ENCODE measurements around the gene TLK2.

The TLK2 gene

DNA sequence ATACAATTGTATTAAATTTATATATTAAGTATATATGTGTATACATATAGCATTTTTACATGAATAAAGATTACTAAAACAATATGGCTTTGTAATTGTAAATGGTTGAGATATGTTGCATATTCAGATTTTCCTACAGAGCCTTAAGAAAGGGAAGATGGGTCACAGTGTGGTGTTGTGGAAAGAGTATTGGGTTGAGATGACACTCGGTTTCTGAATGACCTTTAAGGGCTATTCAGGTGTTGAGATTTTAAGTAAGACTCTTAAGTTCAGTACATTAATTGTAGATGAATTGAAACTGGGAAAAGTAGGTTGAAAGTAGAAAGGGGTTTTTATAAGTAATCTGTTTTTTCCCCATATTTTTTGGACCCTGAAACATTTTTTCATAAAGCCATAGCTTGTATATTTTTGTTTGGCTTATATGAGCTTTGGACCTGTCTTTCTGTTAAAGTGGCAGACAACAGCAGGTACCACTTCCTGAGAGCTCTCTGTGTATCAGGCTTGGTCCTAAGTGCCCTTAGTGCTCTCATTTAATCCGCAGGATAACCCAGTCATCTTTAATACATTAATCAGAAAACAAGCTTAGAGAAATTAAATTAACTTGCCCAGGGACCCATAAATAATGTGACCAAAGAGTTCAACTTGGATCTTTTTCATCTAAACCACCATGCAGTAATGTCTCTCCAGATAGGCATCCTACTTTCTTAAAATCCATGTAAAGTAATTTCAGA lies 100.3 kb downstream of the TLK2 start:
- TF ChIP-seq TCF12 (IDR thresholded peaks at IDR 0.05; ENCODE audit: low read depth) (no peak), TEAD4 (IDR thresholded peaks at IDR 0.05) (no peak), FOXM1 (IDR thresholded peaks at IDR 0.05; ENCODE audit: borderline replicate concordance, low read depth) (no peak), YY1 (IDR thresholded peaks at IDR 0.05; ENCODE audit: low read depth) (no peak), CREB1 (IDR thresholded peaks at IDR 0.05; ENCODE audit: low read depth) (no peak), EGR1 (IDR thresholded peaks at IDR 0.05) (no peak), ZBTB7A (IDR thresholded peaks at IDR 0.05; ENCODE audit: low read depth) (no peak), NFIC (IDR thresholded peaks at IDR 0.05) (no peak), TAF1 (IDR thresholded peaks at IDR 0.05; ENCODE audit: low read depth) (no peak), EP300 (IDR thresholded peaks at IDR 0.05; ENCODE audit: borderline replicate concordance) (no peak), RAD21 (IDR thresholded peaks at IDR 0.05; ENCODE audit: low read depth) (no peak), CEBPB (IDR thresholded peaks at IDR 0.05) (no peak)
- TF ChIP-seq, protein P1, sequence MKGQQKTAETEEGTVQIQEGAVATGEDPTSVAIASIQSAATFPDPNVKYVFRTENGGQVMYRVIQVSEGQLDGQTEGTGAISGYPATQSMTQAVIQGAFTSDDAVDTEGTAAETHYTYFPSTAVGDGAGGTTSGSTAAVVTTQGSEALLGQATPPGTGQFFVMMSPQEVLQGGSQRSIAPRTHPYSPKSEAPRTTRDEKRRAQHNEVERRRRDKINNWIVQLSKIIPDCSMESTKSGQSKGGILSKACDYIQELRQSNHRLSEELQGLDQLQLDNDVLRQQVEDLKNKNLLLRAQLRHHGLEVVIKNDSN (IDR thresholded peaks at IDR 0.05), result no peak
- TF ChIP-seq, protein P2, sequence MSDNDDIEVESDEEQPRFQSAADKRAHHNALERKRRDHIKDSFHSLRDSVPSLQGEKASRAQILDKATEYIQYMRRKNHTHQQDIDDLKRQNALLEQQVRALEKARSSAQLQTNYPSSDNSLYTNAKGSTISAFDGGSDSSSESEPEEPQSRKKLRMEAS (IDR thresholded peaks at IDR 0.05), result no peak
- TF ChIP-seq, protein P3, sequence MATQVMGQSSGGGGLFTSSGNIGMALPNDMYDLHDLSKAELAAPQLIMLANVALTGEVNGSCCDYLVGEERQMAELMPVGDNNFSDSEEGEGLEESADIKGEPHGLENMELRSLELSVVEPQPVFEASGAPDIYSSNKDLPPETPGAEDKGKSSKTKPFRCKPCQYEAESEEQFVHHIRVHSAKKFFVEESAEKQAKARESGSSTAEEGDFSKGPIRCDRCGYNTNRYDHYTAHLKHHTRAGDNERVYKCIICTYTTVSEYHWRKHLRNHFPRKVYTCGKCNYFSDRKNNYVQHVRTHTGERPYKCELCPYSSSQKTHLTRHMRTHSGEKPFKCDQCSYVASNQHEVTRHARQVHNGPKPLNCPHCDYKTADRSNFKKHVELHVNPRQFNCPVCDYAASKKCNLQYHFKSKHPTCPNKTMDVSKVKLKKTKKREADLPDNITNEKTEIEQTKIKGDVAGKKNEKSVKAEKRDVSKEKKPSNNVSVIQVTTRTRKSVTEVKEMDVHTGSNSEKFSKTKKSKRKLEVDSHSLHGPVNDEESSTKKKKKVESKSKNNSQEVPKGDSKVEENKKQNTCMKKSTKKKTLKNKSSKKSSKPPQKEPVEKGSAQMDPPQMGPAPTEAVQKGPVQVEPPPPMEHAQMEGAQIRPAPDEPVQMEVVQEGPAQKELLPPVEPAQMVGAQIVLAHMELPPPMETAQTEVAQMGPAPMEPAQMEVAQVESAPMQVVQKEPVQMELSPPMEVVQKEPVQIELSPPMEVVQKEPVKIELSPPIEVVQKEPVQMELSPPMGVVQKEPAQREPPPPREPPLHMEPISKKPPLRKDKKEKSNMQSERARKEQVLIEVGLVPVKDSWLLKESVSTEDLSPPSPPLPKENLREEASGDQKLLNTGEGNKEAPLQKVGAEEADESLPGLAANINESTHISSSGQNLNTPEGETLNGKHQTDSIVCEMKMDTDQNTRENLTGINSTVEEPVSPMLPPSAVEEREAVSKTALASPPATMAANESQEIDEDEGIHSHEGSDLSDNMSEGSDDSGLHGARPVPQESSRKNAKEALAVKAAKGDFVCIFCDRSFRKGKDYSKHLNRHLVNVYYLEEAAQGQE (IDR thresholded peaks at IDR 0.05; ENCODE audit: low read depth), result no peak

DNA sequence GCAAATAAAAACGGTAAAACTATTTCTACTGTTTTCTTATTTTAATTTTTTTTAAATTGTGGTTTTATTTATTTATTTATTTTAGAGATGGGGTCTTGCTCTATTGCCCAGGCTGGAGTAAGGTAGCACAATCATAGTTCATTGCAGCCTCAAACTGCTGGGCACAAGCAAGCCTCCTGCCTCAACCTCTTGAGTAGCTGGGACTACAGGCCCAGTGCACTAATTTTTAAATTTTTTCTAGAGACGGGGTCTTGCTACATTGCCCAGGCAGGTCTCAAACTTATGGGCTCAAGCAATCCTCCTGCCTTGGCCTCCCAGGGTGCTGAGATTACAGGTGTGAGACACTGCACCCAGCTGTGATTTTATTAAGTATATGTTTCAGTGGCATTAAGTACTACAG lies 102.3 kb downstream of the TLK2 start:
- TF ChIP-seq, protein P3 (IDR thresholded peaks at IDR 0.05; ENCODE audit: low read depth), result no peak
- no peak for TF ChIP-seq TEAD4 (IDR thresholded peaks at IDR 0.05)
- TF ChIP-seq YY1 (IDR thresholded peaks at IDR 0.05; ENCODE audit: low read depth), result no peak
- TF ChIP-seq EP300 (IDR thresholded peaks at IDR 0.05; ENCODE audit: borderline replicate concordance), result no peak
- TF ChIP-seq TCF12 (IDR thresholded peaks at IDR 0.05; ENCODE audit: low read depth), result no peak
- TF ChIP-seq NFIC (IDR thresholded peaks at IDR 0.05), result no peak
- TF ChIP-seq EGR1 (IDR thresholded peaks at IDR 0.05), result no peak
- no peak for TF ChIP-seq ZBTB7A (IDR thresholded peaks at IDR 0.05; ENCODE audit: low read depth)
- no peak for TF ChIP-seq RAD21 (IDR thresholded peaks at IDR 0.05; ENCODE audit: low read depth)
- no peak for TF ChIP-seq FOXM1 (IDR thresholded peaks at IDR 0.05; ENCODE audit: borderline replicate concordance, low read depth)
- no peak for TF ChIP-seq CEBPB (IDR thresholded peaks at IDR 0.05)
- TF ChIP-seq, protein P2 (IDR thresholded peaks at IDR 0.05), result no peak
- TF ChIP-seq, protein P1 (IDR thresholded peaks at IDR 0.05), result no peak
- TF ChIP-seq TAF1 (IDR thresholded peaks at IDR 0.05; ENCODE audit: low read depth), result no peak
- TF ChIP-seq CREB1 (IDR thresholded peaks at IDR 0.05; ENCODE audit: low read depth), result no peak

DNA sequence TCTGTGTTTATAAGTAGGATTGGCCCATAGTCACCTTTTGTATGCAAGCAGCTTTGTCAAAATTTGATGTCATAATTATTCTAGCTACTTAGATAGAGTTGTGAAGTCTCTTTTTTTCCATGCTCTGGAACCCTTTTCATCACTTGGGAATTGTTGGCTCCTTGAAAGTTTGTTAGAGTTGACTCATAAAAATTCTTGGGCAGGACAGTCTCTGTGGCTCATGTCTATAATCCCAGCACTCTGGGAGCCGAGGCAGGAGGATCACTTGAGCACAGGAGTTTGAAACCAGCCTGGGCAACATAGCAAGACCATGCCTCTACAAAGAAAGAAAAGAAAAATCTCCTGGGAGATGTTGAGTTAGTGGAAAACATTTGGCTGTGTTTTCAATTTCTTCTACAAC lies 103.1 kb downstream of the TLK2 start:
- TF ChIP-seq TAF1 (IDR thresholded peaks at IDR 0.05; ENCODE audit: low read depth), result no peak

DNA sequence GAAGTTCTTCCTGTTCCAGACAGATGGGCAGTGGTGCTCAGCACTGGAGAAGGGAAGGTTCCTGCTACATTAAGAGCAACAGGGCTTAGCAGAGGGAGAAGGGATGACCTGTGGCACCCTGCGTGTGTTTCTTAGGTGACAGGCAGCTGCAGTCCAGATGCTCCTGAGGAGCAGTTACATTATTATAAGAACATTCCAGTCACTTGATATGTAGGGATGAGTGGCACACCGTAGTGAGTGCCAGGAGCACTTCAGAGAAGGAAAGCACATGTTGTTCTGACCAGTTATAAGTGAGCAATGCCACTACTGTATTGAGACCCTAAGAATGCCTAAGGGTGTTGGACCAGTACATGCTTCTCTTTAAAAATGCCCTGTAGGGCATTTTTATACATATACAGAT lies 108.9 kb downstream of the TLK2 start:
- TF ChIP-seq, protein P1 (IDR thresholded peaks at IDR 0.05), result no peak
- TF ChIP-seq FOXM1 (IDR thresholded peaks at IDR 0.05; ENCODE audit: borderline replicate concordance, low read depth) (no peak), EP300 (IDR thresholded peaks at IDR 0.05; ENCODE audit: borderline replicate concordance) (no peak), TCF12 (IDR thresholded peaks at IDR 0.05; ENCODE audit: low read depth) (no peak), TEAD4 (IDR thresholded peaks at IDR 0.05) (no peak), CREB1 (IDR thresholded peaks at IDR 0.05; ENCODE audit: low read depth) (no peak), ZBTB7A (IDR thresholded peaks at IDR 0.05; ENCODE audit: low read depth) (no peak)
- TF ChIP-seq, protein P2 (IDR thresholded peaks at IDR 0.05), result no peak

DNA sequence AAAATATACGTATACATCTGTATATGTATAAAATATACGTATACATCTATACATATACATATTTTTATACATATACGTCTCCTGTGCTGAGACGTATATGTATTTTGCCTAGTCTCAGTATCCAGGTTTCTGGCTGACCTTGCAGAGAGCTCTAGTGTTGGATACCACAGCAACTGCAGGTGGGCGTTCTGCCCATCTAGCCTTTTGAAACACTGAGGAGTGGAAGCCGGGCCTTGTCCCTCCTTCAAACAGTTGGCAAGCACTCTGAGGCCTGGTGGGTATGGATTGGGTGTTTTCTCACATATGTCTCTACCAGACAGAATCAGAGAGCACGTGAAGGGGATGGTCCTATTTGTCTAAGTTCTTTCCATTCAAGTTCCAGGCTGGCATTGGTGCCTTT lies 109.5 kb downstream of the TLK2 start:
- TF ChIP-seq, protein P1 (IDR thresholded peaks at IDR 0.05), result no peak
- TF ChIP-seq, protein P2 (IDR thresholded peaks at IDR 0.05), result no peak
- TF ChIP-seq TAF1 (IDR thresholded peaks at IDR 0.05; ENCODE audit: low read depth) (no peak), CREB1 (IDR thresholded peaks at IDR 0.05; ENCODE audit: low read depth) (no peak), YY1 (IDR thresholded peaks at IDR 0.05; ENCODE audit: low read depth) (no peak), RAD21 (IDR thresholded peaks at IDR 0.05; ENCODE audit: low read depth) (no peak), FOXM1 (IDR thresholded peaks at IDR 0.05; ENCODE audit: borderline replicate concordance, low read depth) (no peak), EGR1 (IDR thresholded peaks at IDR 0.05) (no peak), CEBPB (IDR thresholded peaks at IDR 0.05) (no peak), TEAD4 (IDR thresholded peaks at IDR 0.05) (no peak), ZBTB7A (IDR thresholded peaks at IDR 0.05; ENCODE audit: low read depth) (no peak), EP300 (IDR thresholded peaks at IDR 0.05; ENCODE audit: borderline replicate concordance) (no peak), TCF12 (IDR thresholded peaks at IDR 0.05; ENCODE audit: low read depth) (no peak), NFIC (IDR thresholded peaks at IDR 0.05) (no peak)
- TF ChIP-seq, protein P3 (IDR thresholded peaks at IDR 0.05; ENCODE audit: low read depth), result no peak

All from Ishikawa (cell line).